ENCODE data around the gene TNNI2.

Gene TNNI2

DNA sequence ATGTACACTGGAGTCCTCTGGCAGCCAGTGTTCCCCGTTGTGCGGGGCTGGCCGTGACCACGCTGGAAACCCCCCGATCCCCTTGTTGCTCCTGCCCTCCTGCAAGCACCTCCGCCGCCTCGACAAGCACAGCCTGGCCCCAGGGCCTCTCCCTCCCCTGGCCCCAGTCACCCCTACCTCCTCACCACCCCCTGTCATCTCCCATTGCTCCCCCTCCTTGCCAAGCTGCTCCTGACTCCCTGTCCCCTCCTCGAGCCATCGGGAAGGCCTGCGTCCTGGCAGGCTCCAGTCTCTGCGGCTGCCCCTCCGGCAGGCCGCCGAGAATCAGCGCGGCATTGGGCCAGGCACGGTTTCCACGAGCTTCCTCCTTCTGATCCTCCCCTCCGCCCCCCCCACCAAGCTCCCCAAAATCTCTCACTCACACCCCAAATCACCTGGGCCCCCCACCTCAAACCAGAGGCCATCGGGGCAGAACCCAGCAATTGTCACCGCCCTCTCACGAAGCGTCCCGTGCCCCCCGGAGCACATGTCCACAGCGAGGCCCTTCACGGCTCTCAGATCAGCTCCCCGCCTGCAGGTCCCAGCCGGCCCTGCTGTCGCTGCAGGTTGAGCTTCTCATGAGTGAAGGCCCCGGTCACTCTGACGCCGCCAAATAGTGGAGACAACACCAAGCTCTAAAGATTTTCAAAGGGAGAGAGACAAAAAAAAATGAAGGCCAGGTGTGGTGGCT, 8.4 kb downstream of the TNNI2 start:
- no peak for DNase-seq

GRCh38 chr11:1847926-1848639, 9.3 kb downstream of the TNNI2 start:
- no peak for DNase-seq

GRCh38 chr11:1848640-1849430, 10.1 kb downstream of the TNNI2 start:
- DNase-seq: no peak

DNA sequence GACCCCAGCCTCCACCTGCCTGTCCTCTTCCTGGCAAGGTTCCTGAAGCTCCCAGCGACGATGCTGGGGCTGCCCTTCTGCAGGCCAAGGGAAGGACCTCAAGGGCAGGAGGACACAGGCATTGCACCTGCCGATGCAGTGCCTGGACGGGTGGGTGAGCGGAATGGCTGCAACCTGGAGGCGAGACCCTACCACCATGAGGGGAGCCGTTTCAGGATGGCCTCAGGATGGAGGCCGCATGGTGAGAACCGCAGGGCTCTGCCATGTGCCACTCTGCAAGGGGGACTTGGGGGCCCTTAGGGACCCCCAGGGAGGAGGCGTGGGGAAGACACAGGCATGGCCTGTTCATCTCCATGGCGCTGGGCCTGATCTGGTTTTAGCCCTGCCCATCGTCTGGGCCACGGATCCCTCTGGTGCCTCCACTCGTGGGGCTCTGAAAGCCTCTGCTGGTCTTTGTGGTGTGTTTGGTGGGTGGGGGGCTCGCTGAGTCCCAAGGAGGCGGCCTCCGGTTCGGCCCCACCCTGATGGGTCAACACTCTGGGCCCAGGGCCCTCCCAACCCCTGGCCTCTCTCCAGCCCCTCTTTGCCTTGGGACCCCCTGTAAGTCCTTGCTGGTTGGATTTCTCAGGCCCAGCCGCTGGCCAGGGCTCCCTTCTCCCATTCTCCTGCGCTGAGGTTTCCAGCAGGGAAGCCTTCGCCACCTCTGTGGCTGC, 12.8 kb downstream of the TNNI2 start:
- DNase-seq: no peak

DNA sequence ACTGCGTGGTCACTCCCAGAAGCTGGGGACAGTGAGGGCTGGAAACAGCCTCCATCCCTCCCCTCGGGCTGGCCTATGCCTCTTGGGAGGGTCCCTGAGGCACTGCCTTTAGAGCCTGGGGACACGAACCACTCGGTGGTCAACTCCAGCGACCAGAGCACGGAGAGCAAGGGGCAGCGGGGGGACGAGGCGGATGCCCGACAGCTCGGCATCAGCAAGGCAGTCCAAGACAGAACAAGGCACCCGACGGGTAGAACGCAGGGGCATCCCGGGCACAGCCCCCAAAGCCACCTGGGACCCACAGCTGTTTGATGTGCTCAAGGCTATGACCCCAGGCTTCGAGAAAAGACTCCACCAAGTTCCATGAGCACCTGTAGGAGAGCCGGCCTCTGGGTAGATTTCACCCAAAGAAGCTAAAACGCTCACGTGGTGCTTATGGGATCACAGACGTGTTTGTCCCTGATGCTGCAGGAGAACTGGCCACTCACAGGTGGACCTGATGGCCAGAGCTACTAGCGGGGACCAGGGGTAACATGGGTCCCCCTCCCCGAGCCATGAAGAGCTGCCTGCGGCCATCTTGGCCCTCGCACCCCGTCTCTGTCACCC, 13.6 kb downstream of the TNNI2 start:
- DNase-seq: no peak

DNA sequence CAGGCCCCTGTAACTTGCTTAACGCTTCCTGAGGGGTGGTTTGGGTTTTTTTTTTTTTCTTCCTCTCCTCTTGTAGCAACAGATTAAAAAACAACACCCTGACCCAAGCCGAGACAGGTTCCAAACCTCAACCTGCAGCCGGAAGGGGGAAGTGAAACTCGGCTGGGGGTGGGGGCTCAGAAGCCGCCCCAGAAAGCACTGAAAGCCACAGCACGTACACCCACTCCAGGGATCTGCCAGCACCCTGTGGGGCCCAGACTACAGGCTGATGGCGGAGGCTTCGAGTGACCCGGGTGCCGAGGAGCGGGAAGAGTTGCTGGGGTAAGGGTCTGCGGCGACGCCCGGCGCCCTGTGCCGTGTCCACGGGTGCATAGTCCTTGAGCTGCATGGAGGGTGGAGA, 14.1 kb downstream of the TNNI2 start, which contains the start of gene LSP1:
Gene LSP1, plus strand, starts transcription at position 208 of the 400 bp plus-strand sequence. Its CDS starts 61 bp downstream, at position 269.
- no peak for DNase-seq

DNA sequence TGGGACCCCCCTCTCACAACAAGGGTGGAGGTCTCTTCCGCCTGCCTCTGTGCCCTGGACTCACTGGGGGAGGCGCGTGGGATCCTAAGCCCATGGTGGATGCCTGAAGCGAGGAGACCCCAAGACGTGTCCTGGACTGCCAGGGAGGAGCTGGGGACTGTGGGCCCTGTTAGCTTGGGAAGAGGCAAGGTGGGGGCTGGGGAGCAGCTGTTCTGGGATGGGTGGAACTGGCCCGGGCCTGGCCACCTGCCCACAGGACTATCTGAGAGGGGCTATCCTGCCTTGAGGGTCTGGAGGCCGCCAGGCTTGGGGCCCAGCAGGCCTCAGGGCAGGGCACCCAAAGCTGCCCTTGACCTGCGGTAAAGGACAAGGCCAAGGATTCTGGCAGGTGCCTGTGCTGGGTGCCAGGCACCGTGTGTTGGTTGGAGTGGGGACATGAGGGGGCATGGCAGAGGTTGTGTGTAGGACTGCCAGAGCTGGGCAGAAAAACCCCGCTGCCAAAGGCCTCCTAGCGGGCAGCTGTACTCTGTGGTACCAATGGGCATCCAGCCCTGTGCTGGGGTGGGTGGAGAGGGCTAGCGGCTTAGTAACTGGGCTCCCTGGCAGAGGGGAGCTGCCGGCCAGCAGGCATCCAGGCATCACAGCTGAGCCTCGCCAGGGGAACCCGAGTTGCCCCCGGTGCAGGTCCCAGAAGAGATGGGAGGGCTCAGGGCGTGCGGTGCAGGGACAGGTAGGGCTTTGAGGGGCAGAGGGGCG, 14.8 kb downstream of the TNNI2 start:
- no peak for DNase-seq

DNA sequence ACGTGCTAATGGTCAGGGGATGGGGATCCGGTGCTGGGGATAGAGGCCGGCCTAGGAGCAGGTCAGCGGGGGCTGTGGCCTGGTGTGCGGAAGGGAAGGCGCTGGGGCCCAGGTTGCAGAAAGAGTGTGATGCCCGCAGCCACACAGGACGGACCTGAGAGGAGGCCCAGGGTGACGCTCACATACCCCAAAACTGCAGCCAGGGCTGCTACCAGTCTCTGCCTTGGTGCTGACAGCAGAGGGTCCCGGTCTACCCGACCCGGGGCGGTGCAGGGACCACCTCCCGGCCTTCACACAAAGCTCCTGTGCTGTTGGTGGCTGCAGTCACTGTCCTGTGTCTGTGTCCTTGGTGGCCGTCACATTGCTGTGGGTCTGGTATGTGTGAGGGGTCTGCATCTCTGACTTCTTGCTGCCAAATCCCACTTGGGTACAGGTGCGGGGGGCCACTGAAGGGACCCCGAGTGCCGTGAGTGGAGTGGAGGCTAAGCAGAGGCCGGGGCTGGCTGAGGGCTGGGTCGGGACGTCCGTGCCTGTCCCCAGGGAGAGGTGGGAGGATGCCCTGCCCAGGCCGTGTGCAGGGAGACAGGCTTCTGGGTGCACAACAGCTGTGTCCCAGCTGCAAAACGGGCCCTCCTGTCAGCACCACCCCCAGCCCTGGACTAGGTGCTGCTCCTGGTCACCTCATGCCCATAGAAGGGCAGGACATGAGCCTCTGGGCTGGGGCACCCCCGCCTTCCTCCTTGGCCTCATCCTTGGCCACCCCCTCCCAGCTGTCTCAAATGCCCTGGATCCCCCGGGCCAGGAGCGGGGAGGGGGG, 15.6 kb downstream of the TNNI2 start:
- no peak for DNase-seq

- DNase-seq: no peak
Measured at GRCh38 chr11:1854949-1855885, 16.4 kb downstream of the TNNI2 start.

DNA sequence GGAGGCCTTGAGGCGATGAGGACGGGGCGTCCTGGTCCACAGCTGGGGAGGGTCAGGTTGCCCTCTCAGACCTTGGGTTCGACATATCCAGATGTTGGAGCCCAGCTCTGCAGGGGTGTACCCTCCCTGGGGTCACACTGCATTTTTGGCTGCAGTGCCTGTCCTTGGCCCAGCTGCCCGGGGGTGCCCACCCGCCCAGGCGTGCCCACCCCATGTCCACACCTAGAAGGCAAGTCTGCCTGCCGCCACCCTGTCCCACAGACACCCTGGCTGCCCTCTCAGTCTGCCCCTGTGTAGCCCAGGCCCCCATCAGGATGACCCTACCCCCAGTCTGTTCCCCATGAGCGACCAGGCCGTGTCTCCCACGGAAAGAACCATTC, 17.1 kb downstream of the TNNI2 start:
- DNase-seq: no peak

- DNase-seq: no peak
Measured at GRCh38 chr11:1856306-1857005, 17.7 kb downstream of the TNNI2 start.

- no peak for DNase-seq
Measured at GRCh38 chr11:1857064-1857463, 18.3 kb downstream of the TNNI2 start.

DNA sequence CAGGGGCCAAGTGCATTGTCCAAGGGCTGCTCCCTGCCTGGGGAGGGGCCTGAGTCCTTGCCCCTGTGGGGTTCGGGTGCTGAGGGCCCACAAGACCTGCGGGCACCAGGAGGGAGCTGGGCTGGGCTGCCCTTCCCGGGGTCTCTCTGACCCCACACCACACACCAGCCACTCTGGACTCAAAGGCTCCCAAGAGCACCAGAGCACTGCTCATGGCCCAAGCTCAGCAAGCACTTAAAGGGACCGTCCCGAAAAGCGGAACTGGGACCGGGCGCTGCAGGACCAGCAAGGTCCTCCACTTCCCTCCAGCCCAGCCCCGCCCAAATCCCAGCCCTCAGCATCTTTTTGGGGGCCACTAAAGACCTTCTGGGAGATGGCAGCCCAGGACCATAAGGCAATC, 19.4 kb downstream of the TNNI2 start:
- DNase-seq: no peak

GRCh38 chr11:1858576-1858975, 19.8 kb downstream of the TNNI2 start:
- DNase-seq: no peak

DNA sequence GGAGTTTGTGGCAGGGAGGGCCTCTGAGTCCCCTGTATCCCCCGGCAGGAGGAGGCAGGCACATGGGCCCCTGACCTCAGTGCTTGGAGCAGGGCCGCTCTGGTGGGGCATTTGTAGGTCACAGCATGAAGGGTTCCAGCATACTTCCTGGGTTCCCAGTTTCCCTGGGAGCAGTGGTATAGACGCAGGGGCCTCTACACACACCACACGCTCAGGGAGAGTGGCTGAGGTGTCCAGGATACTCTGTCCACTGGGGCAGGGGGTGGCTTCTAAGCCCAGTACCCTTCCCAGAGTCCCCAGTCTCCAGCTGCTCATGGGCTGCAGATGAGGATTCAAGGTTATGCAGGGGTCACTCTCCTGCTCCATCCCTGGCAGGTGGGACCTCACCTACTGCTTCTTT, 20.2 kb downstream of the TNNI2 start:
- no peak for DNase-seq

GRCh38 chr11:1860108-1860507, 21.3 kb downstream of the TNNI2 start:
- DNase-seq: no peak

GRCh38 chr11:1861435-1862411, 22.9 kb downstream of the TNNI2 start:
- DNase-seq: no peak

Data from NCI-H69 (cell line).